Measurements from ENCODE around the gene PURB.
"Not testable (repeated sequence)": the region's sequence is repeated elsewhere in the genome, so short reads cannot be mapped to it uniquely, and the experiment has no call there.

The PURB gene

DNA sequence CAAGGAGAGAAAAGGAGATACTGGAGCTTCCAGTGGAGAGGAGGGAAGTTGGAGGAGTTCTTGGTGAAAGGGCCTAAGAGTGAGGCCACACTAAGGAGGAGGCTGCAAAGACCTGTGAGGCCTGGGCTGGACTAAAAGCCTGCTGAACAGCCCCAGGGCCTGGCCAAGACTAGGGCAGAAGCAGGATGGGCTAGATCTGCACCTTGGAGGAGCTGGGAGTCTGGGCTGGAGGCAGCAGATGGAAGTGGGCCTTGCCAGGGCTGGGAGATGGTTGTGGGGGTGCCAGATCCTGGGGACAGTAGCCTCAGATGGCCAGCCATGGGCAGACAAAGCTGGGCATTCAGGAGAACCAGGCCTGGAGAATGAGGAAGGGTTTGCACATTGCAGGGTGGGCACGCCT lies 6.5 kb upstream of the PURB start:
- no peak for DNase-seq (ENCODE audit: low read depth, low spot score)

DNA sequence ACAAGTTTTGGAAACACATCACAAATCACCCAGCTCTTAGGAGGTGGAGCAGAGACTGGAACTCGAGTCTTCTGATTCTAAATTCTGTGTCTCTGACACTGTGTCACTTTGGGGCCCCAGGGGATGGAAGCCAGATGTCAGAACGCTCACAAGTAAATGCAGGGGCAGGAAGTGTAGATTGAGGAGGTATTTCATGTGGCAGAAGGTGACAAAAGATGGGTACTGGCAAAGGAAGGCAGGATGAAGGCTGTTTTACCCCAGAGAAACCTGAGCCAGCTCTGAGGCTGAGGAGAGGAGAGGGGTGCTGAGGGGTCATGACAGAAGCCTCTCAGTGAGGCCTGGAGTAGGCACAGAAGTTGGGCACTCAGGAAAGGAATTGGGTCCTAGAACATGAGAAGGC lies 6.0 kb upstream of the PURB start:
- DNase-seq (ENCODE audit: low read depth, low spot score), result no peak

DNA sequence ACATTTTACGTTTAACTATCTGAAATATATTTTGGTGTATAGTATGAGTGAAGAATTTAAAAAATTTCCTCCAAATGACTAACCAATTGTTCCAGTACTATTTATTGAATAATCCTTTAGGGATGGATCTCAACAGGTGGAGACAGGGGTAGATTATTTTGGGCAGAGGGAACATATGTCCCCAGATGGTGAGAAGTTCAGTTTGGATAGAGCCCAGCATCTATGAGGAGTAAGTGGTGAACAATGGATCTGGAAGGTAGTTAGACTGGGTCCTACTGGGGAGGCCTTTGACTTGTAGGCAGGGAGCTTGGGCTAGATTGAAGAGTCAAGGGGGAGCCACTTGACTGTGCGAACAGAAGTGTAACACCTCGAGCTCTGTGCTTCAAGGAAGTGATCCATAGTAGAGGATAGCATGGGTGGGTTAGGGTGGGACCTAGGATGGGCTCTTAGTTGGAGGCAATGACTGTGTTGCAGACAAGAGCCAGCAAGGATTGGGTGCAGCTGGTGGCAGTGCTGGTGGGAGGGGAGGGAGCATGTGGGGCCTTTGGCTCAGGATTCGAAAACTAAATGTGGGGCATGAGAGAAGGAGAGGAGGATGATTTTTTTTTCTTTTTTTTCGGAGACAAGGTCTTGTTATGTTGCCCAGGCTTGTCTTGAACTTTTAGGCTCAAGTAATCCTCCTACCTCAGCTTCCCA lies 3.9 kb upstream of the PURB start:
- no peak for DNase-seq (ENCODE audit: low read depth, low spot score)

DNA sequence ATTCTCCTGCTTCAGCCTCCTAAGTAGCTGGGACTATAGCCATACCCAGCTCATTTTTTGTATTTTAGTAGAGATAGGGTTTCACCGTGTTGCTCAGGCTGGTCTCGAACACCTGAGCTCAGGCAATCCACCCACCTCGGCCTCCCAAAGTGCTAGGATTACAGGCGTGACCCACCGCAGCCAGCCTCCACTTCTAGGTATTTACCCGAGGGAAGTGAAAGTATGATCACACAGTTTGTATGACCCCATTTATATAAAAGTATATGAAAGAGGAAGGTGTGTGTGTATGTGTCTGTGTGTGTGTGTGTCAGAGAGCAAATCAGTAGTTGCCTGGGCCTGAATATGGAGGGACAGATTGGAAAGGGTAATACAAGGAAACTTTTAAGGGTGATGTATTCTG lies 2.0 kb upstream of the PURB start:
- no peak for DNase-seq (ENCODE audit: low read depth, low spot score)

DNA sequence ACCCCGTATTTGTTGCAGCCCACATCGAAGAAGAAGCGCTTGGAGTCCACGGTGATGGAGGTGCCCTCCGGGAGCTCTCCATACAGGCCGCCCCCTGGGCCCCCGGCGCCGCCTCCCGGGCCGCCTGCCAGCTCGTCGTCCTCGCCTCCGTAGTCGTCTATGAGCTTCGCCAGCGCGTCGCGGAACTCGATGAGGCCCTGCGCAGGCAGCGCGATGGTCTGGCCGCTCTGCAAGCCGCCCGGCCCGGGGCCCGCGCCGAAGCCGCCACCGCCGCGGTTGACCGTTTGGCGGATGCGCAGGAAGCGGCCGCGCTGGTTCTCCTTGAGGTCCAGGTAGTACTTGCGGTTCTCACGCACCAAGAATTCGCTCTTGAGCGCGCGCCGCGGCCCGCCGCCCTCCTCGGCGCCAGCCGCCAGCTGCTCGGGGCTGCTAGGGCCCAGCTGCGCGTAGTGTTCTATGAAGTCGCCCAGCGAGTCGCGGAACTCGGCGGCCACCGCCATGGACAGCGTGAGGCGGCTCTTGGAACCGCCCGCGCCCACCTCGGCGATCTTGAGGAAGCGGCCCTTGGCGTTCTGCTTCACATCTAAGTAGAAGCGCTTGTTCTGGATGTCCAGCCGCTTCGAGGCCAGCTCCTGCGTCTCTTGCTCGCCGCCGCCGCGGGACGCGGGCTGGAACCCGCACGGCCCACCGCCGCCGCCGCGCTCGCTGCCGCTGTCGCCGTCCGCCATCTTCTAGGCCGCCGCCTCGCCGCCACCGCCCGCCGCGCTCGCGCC lies 523 bp downstream of the PURB start:
- DNase-seq (ENCODE audit: low read depth, low spot score), result peak; percentile 87

DNA sequence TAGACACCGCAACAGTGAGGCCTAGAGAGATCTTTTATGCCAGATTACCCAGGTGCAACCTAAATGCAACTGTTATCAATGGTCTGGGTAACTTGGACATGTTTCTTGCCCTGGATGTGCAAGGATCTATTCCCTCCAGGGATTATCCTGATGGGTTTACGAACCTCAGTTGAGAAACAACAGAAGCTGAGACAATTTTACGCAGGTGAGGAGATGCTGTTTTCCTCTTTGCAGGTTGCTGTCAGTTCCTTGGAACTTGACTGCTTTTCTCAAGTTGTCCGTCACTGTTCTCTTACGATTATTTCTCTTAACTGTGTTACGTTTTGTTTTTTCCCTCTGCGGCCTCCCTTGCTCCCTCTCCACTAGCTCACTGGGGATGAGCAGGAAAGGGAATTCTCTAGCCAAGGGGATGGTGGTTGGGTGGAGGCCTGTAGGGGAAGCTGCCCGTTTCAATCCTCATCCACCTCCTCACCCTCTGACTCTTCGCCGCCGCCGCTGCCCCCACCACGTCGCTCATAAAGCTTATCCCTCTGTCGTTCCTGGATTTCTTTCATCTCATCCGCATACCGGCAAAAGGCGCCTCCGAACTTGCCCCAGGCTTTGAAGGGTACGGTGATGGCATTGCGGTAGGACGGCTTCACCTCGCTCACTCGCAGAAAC lies 1.2 kb downstream of the PURB start:
- DNase-seq (ENCODE audit: low read depth, low spot score), result no peak

DNA sequence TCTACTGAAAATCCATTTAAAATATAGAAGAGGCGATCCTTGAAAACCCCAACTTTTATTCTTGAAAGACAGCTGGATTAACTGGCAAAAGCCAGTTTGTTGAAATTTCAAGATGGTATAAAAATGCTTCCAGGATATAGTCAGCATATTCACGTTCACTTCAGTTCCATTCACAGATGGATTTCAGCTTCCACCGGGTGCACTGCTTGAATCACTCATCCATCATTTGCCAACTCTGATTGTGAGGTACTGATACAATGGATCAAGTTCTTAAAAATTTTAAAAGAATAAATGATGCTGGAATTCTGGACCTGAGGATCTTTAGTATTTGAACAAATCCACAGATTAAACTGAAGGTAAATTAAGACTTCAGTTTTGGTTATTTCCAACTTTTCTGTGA lies 2.4 kb downstream of the PURB start:
- DNase-seq (ENCODE audit: low read depth, low spot score), result peak; percentile 26

DNA sequence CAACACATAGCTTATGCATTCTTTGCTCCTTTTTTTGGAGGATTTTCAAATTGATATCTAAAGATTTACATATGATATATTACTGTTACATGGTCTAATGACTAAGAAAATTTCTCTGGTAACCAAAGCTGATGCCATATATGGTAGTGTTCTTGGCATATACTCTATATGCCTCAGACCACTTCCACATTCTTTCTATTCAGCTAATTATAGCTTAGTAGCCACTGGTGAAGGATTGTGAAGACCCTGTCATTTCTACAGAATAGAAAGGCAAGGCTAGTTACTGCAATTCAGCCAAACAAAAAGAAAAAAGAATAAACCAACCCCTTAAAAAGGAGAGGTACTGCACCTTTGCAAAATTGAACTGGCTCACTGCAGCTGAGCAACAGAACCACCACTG lies 3.7 kb downstream of the PURB start:
- DNase-seq (ENCODE audit: low read depth, low spot score), result peak; percentile 70

DNA sequence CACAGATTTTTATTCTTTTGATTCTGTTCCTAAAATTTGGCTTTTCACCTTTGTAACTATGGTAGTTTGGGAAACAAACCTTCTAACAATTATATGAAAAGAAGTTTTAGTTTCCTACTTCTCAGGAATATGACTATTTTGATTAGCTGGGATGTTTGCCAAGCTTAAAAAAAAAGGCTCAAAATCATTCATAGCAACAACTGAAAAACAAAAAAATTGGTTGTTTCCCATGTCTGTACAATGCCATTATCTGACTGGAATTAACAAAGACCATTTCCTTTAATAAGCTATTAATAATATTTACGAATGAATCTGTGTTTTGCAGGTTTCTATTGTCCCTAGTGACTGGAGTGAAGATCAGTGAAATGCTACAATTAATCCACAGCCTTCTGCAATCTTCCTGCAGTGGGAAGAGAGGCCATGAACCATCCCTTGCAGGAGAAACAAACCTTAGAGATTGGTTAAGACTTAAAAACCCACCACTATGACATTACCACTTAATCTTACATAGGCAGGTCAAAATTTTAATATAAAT lies 4.2 kb downstream of the PURB start:
- DNase-seq (ENCODE audit: low read depth, low spot score), result no peak

DNA sequence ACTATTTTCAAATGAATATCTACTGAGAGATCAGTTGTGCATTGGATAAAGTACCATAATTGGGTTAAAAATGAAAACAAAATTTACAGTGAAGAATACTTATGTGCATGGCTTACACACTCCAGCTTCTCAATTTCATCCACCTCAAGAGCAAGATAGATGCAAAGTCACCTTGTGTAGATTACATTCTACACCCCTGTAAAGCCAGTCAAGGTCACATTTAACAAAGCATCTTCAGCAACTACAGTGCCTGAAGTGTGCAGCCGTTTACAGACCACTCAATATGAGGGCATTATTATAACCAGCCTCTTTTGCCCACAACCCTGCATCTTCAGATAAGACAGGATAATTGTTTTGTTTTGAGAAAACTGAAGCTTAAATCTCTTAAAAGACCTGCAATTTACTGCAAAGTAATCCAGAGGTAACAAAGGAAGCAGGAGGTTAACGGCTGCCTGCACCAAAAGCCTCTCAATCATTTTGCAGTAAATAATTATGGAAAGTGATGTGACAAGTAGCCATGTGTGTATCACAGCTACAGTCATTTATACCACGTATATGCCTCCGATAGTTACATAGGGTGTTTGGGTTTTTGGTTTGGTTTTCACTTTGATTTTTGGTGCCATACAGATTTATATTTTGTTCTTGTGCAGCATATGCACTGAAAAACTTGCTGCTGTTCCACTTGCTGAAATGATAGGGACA lies 4.9 kb downstream of the PURB start:
- DNase-seq (ENCODE audit: low read depth, low spot score), result no peak

DNA sequence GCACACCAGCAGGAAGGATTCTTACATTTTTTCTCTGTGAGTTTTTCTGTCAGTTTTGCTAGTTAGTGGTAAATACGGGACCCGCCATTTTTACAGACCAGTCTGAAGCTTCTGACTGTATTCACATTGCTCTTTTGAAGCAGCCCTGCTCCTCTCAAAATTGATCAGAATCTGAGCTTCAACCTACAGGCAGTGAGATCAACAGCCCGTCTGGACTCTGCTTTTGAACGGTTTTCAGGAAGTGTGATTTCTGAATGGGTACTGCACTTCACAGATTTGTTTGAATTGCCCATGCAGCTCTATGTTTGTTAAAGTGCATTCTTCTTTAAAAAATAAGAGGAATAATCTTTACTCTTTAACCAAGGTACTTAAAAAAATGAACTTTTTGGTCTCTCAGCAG lies 8.9 kb downstream of the PURB start:
- no peak for DNase-seq (ENCODE audit: low read depth, low spot score)

DNA sequence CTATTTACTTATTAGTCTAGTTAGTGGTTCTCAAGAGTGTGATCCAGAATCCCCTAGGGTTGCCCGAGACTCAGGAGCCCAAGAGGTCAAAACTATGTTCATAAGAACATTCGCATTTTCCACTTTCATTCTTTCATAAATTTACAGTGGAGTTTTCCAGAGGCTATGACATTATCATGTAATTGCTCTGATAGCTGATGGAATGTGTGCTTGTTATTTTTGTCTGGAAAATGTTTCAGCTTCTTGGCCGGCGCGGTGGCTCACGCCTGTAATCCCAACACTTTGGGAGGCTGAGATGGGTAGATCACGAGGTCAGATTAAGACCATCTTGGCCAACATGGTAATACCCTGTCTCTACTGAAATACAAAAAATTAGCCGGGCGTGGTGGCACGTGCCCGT lies 10.1 kb downstream of the PURB start:
- DNase-seq (ENCODE audit: low read depth, low spot score), result no peak

DNA sequence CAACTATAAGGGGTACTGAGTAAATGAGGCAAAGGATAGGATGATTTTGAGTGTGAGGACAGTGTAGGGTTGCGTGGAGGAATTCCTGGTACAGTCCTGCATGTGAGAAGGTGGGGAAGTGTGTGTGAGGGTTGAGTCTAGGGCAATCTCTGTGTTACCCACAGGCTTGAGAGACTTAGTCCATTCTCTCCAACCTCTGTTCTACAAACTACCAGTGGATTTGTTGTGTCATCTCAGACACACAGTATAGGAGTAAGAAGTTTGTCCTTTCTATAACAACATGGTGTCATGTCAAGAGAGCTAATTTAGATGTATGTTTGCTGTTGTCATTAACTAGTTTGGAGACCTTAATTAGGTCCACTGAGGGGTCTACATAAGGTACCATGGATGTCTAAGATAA lies 12.5 kb downstream of the PURB start:
- DNase-seq (ENCODE audit: low read depth, low spot score), result no peak

DNA sequence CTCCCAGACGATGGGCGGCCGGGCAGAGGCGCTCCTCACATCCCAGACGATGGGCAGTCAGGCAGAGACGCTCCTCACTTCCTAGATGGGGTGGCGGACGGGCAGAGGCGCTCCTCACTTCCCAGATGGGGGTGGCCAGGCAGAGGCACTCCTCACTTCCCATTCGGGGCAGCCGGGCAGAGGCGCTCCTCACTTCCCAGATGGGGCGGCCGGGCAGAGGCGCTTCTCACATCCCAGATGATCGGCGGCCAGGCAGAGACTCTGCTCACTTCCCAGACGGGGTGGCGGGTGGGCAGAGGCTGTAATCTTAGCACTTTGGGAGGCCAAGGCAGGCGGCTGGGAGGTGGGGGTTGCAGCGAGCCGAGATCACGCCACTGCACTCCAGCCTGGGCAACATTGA lies 13.4 kb downstream of the PURB start:
- DNase-seq (ENCODE audit: low read depth, low spot score), result not testable (repeated sequence)

DNA sequence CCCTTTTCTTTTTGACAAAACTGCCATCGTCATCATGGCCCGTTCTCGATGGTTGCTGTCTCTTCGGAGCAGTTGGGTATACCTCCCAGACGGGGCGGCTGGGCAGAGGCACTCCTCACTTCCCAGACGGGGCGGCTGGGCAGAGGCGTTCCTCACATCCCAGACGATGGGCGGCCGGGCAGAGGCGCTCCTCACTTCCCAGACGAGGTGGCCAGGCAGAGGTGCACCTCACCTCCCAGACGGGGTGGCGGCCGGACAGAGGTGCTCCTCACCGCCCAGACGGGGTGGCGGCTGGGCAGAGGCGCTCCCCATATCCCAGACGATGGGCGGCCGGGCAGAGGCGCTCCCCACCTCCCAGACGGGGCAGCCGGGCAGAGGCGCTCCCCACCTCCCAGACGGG lies 14.6 kb downstream of the PURB start:
- DNase-seq (ENCODE audit: low read depth, low spot score), result not testable (repeated sequence)

DNA sequence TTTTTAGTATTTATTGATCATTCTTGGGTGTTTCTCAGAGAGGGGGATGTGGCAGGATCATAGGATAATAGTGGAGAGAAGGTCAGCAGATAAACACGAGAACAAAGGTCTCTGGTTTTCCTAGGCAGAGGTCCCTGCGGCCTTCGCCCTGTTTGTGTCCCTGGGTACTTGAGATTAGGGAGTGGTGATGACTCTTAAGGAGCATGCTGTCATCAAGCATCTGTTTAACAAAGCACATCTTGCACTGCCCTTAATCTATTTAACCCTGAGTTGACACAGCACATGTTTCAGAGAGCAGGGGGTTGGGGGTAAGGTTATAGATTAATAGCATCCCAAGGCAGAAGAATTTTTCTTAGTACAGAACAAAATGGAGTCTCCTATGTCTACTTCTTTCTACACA lies 15.0 kb downstream of the PURB start:
- DNase-seq (ENCODE audit: low read depth, low spot score), result not testable (repeated sequence)

DNA sequence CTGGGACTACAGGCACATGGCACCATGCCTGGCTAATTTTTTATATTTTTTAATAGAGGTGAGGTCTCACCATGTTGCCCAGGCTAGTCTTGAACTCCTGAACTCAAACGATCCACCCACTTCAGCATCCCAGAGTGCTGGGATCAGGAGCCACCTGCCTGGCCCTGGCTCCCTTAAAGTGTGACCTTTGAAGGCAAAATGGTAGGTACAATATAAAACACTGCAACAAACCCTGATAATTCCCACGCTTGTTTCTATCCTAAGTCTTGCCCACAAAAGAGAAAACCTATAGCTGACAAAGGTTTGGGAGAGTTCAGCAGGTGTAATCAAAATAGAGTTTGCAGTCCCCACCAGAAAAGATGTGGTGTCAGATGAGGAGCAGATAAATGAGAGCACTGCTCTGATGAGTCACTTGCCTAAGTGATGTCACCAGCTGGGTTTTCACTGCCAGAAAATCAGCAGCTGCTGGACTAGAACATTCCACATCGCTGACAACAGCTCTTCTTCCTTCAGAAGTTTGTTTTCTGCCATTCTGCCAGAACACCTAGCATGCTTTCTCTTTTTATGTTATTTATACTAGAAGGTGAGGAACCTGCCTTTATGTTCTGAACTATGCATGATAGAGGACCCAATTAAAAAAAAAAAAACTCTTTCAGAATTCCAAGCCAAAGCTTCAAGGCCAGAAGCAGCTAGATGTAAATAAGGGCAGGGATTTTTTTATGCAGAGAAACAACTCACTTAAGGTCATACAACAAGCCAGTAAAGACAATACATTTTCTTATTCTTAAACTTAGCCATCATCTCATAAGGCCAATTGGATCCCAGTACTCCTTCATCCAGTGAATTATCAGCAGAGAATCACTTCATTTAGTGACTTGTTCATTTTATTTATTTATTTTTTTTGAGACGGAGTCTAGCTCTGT lies 18.0 kb downstream of the PURB start:
- peak; percentile 86 for DNase-seq (ENCODE audit: low read depth, low spot score)

DNA sequence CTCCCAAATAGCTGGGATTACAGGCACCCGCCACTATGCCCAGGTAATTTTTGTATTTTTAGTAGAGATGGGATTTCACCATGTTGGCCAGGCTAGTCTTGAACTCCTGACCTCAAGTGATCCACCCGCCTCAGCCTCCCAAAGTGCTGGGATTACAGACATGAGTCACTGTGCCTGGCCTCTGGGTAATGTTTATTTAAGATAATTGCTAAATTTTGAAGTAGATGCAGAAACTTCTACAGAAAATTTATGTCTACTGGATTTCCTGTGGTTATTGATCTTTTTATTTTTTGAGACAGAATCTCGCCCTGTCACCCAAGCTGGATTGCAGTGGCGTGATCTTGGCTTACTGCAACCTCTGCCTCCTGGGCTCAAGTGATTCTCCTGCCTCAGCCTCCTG lies 23.4 kb downstream of the PURB start:
- not testable (repeated sequence) for DNase-seq (ENCODE audit: low read depth, low spot score)

DNA sequence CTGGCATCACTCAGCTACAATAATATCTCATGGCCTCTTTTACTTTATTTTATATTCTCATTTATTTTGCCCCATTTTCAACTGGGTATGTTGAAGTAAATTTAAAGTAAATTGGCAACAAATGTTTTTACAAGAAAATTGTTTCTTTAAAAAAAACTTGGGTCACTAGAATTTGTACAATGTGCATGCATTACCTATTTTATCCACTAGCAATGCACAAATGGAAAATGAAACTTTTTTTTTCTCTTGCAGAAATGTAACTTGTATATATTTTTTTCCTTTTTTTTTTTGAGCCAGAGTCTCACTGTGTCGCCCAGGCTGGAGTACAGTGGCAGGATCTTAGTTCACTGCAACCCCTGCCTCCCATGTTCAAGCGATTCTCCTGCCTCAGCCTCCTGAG lies 27.2 kb downstream of the PURB start:
- no peak for DNase-seq (ENCODE audit: low read depth, low spot score)

DNA sequence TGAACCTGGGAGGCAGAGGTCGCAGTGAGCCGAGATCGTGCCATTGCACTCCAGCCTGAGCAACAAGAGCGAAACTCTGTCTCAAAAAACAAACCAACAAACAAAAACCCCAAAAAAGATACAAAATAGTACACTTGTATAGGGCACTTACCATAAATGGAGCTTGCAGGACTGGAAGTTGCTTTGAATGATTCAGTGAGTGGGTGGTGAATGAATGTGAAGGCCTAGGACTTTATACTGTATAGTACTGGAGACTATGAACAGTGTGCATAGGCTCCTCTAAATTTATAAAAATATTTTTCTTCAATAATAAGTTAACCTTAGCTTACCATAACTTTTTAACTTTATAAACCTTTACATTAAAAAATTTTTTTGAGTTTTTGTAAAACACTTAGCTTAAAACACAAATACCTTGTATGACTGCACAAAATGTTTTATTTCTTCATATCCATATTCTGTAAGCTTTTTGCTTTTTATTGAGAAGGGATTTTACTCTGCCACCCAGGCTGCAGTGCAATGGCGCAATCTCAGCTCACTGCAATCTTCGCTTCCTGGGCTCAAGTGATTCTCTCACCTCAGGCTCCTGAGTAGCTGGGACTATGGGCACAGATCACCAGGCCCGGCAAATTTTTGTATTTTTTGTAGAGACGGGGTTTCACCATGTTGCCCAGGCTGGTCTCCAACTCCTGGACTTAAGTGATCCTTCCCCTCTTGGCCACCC lies 30.5 kb downstream of the PURB start:
- DNase-seq (ENCODE audit: low read depth, low spot score), result no peak

Measured in astrocyte of the hippocampus (primary cell).